Type B pancreatic cell (in vitro differentiated cells): Measurements from ENCODE around the gene DGKG. TPM values are rescaled to one million over a fixed set of nuclear protein-coding genes. Genes with fewer than 3 reads are reported as not detected.

ENCODE experiments used
- DNase-seq: peaks from one replicate; pipeline ENCODE4 v3.0.0; 2021; ENCODE audit warnings: mixed read lengths; ENCODE audit not compliant: unreplicated experiment; ENCODE audit errors: extremely low spot score
- H3K27ac Mint-ChIP-seq: 2 replicates; pipeline ENCODE4 v1.8.0; 2021; ENCODE audit warnings: mild to moderate bottlenecking, mixed read lengths
- H3K27me3 Mint-ChIP-seq: 2 replicates; pipeline ENCODE4 v1.8.0; 2021; ENCODE audit warnings: mixed read lengths
- H3K36me3 Mint-ChIP-seq: 2 replicates; pipeline ENCODE4 v1.8.0; 2021; ENCODE audit warnings: mixed read lengths
- H3K4me1 Mint-ChIP-seq: one replicate; pipeline ENCODE4 v1.8.0; 2021; ENCODE audit warnings: mixed read lengths; ENCODE audit not compliant: unreplicated experiment
- H3K4me3 Mint-ChIP-seq: 2 replicates; pipeline ENCODE4 v1.8.0; 2021; ENCODE audit warnings: mild to moderate bottlenecking, mixed read lengths
- H3K9me3 Mint-ChIP-seq: 2 replicates; pipeline ENCODE4 v1.8.0; 2021; ENCODE audit warnings: mixed read lengths
- CTCF ChIP-seq: fragments of 200-600 bp; sonication (generic); conservative IDR thresholded peaks from 2 replicates; pipeline ENCODE4 v1.5.0; 2021; ENCODE audit warnings: antibody characterized with exemption, mild to moderate bottlenecking
- total RNA-seq: library from RNA; stranded (reverse); gene quantifications from 2 replicates; pipeline ENCODE4 v1.2.1, GENCODE V29; 2021; ENCODE audit warnings: low replicate concordance

The DGKG gene
- total RNA-seq, 1 donor from 2014 or later, result 11.6 TPM

- Mint-ChIP-seq H3K4me1 (no peaks in the 10 kb centered on the region), H3K27ac (no peak overlapping the region), H3K36me3 (no peaks in the 10 kb centered on the region), H3K27me3 (peaks cover 74% of the 10 kb centered on the region), H3K4me3 (no peak overlapping the region), H3K9me3 (no peaks in the 10 kb centered on the region)
- no peak for TF ChIP-seq CTCF
- DNase-seq, result no peak
Observed at GRCh38 chr3:186369217-186369616, 7.2 kb upstream of the DGKG start.

- Mint-ChIP-seq H3K4me1 (no peaks in the 10 kb centered on the region), H3K36me3 (no peaks in the 10 kb centered on the region)
Observed at GRCh38 chr3:186368717-186369116, 6.7 kb upstream of the DGKG start.

GRCh38 chr3:186368176-186368575 is 6.1 kb upstream of the DGKG start:
- peaks cover 79% of the 10 kb centered on the region for H3K27me3 Mint-ChIP-seq
- no peak for TF ChIP-seq CTCF
- no peaks in the 10 kb centered on the region for H3K9me3 Mint-ChIP-seq
- no peaks in the 10 kb centered on the region for H3K36me3 Mint-ChIP-seq
- H3K4me1 Mint-ChIP-seq, result no peaks in the 10 kb centered on the region
- no peak for DNase-seq
- no peak overlapping the region for H3K4me3 Mint-ChIP-seq
- no peak overlapping the region for H3K27ac Mint-ChIP-seq

More at GRCh38 chr3:186368717-186369116, 6.7 kb upstream of the DGKG start:
- H3K4me3 Mint-ChIP-seq, result no peak overlapping the region
- H3K27me3 Mint-ChIP-seq, result peaks cover 77% of the 10 kb centered on the region
- no peaks in the 10 kb centered on the region for H3K9me3 Mint-ChIP-seq
- no peak for DNase-seq
- no peak for TF ChIP-seq CTCF
- no peak overlapping the region for H3K27ac Mint-ChIP-seq

GRCh38 chr3:186367631-186368030 is 5.6 kb upstream of the DGKG start:
- TF ChIP-seq CTCF, result no peak
- no peaks in the 10 kb centered on the region for H3K36me3 Mint-ChIP-seq
- H3K27ac Mint-ChIP-seq, result no peak overlapping the region
- H3K4me3 Mint-ChIP-seq, result no peak overlapping the region
- no peaks in the 10 kb centered on the region for H3K9me3 Mint-ChIP-seq
- DNase-seq, result no peak
- H3K4me1 Mint-ChIP-seq, result no peaks in the 10 kb centered on the region
- H3K27me3 Mint-ChIP-seq, result peaks cover 83% of the 10 kb centered on the region

- no peak for TF ChIP-seq CTCF
- H3K27me3 Mint-ChIP-seq, result peaks cover 84% of the 10 kb centered on the region
- H3K36me3 Mint-ChIP-seq, result no peaks in the 10 kb centered on the region
- peaks cover 4% of the 10 kb centered on the region for H3K4me1 Mint-ChIP-seq
- no peak overlapping the region for H3K4me3 Mint-ChIP-seq
- no peak for DNase-seq
- H3K27ac Mint-ChIP-seq, result no peak overlapping the region
- H3K9me3 Mint-ChIP-seq, result no peaks in the 10 kb centered on the region
Observed at GRCh38 chr3:186366206-186366605, 4.2 kb upstream of the DGKG start.
